SH-SY5Y (cell line): Measurements from ENCODE around the gene ALMS1.

Experiments
- GATA2 ChIP-seq: IDR thresholded peaks from 2 replicates; pipeline ENCODE4 v1.6.1; 2011; ENCODE audit warnings: mild to moderate bottlenecking, low read depth, low read length
- GATA3 ChIP-seq: IDR thresholded peaks from 2 replicates; pipeline ENCODE4 v1.6.1; 2011; ENCODE audit warnings: low read depth, mild to moderate bottlenecking, low read length, moderate library complexity

DNA sequence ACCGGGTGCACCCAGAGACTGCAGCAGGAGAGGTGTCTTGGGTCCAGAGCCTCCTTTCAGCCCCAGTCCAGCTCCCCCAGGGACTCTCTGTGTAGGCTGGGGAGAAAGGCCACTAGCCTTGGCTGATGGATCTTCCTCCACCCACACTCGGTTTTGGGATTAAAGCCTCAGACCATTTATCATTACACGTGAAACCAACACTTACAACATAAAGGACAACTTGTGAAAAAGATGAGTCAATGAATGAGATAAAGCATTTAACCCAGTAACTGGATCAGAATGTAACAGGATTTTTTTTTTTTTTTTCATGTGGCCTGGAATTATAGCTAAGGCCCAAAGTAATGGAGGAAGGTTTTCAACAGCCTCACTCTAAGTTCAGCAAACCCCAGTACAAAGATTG lies 224.5 kb downstream of the ALMS1 start:
- no peak for TF ChIP-seq GATA2
- no peak for TF ChIP-seq GATA3
